Rectal smooth muscle tissue (tissue), 1 donor: ENCODE measurements around the gene ANKRD17.
"Not testable (repeated sequence)": the region's sequence is repeated elsewhere in the genome, so short reads cannot be mapped to it uniquely, and the experiment has no call there.

ENCODE experiments used
- H3K27ac ChIP-seq: one replicate; pipeline ENCODE4 v1.7.0; 2013; ENCODE audit warnings: low read depth, low read length, inconsistent platforms
- H3K27me3 ChIP-seq: one replicate; pipeline ENCODE4 v1.7.0; 2013; ENCODE audit warnings: low read length; ENCODE audit not compliant: control insufficient read depth, insufficient read depth
- H3K36me3 ChIP-seq: one replicate; pipeline ENCODE4 v1.7.0; 2013; ENCODE audit warnings: low read length; ENCODE audit not compliant: control insufficient read depth, insufficient read depth
- H3K4me1 ChIP-seq: one replicate; pipeline ENCODE4 v1.7.0; 2013; ENCODE audit warnings: low read length; ENCODE audit not compliant: control insufficient read depth, insufficient read depth
- H3K4me3 ChIP-seq: one replicate; pipeline ENCODE4 v1.7.0; 2013; ENCODE audit warnings: low read length
- H3K9ac ChIP-seq: one replicate; pipeline ENCODE4 v1.7.0; 2013; ENCODE audit warnings: low read length

Gene ANKRD17

GRCh38 chr4:73258686-73259570, at the start of gene ANKRD17:
TSS of gene ANKRD17 (minus strand) at chr4:73258798. CDS start at chr4:73258668, 130 bp downstream.
- no peaks in the 10 kb centered on the region for H3K36me3 ChIP-seq
- H3K27me3 ChIP-seq: no peaks in the 10 kb centered on the region
- H3K4me3 ChIP-seq: peak within 1 kb of the TSS; percentile 97
- H3K27ac ChIP-seq: peak within 1 kb of the TSS; percentile 99
- H3K4me1 ChIP-seq: peaks cover 25% of the 10 kb centered on the region
- peak within 1 kb of the TSS; percentile 87 for H3K9ac ChIP-seq

- Histone ChIP-seq H3K36me3 (no peaks in the 10 kb centered on the region), H3K27ac (no peak overlapping the region)
These were observed 49.7 kb upstream of the ANKRD17 start for GRCh38 chr4:73308286-73308685.

GRCh38 chr4:73303711-73304110, 45.1 kb upstream of the ANKRD17 start:
- H3K36me3 ChIP-seq: no peaks in the 10 kb centered on the region
- no peak overlapping the region for H3K27ac ChIP-seq
- H3K27me3 ChIP-seq: no peaks in the 10 kb centered on the region
- no peak overlapping the region for H3K9ac ChIP-seq
- no peak overlapping the region for H3K4me3 ChIP-seq
- H3K4me1 ChIP-seq: no peaks in the 10 kb centered on the region

More at GRCh38 chr4:73308286-73308685, 49.7 kb upstream of the ANKRD17 start:
- Histone ChIP-seq H3K4me3 (no peak overlapping the region), H3K9ac (no peak overlapping the region), H3K4me1 (no peaks in the 10 kb centered on the region), H3K27me3 (no peaks in the 10 kb centered on the region)

- Histone ChIP-seq H3K4me1 (no peaks in the 10 kb centered on the region), H3K27me3 (no peaks in the 10 kb centered on the region), H3K27ac (no peak overlapping the region), H3K9ac (no peak overlapping the region), H3K36me3 (no peaks in the 10 kb centered on the region), H3K4me3 (no peak overlapping the region)
These were observed 41.1 kb upstream of the ANKRD17 start for GRCh38 chr4:73299548-73300280.

- H3K4me1 ChIP-seq, H3K36me3 ChIP-seq: not testable (repeated sequence)
These were observed 34.1 kb upstream of the ANKRD17 start for GRCh38 chr4:73292661-73293060.

GRCh38 chr4:73281982-73282381, 23.4 kb upstream of the ANKRD17 start:
- Histone ChIP-seq H3K27me3 (no peaks in the 10 kb centered on the region), H3K36me3 (no peaks in the 10 kb centered on the region), H3K9ac (no peak overlapping the region), H3K27ac (no peak overlapping the region), H3K4me1 (no peaks in the 10 kb centered on the region), H3K4me3 (no peak overlapping the region)

More at GRCh38 chr4:73292661-73293060, 34.1 kb upstream of the ANKRD17 start:
- H3K27ac ChIP-seq, H3K9ac ChIP-seq, H3K27me3 ChIP-seq, H3K4me3 ChIP-seq: not testable (repeated sequence)

- Histone ChIP-seq H3K4me1 (no peaks in the 10 kb centered on the region), H3K9ac (no peak overlapping the region), H3K27me3 (no peaks in the 10 kb centered on the region), H3K27ac (no peak overlapping the region), H3K36me3 (no peaks in the 10 kb centered on the region), H3K4me3 (no peak overlapping the region)
These were observed 22.8 kb upstream of the ANKRD17 start for GRCh38 chr4:73281396-73281795.

- H3K27ac ChIP-seq: no peak overlapping the region
- no peak overlapping the region for H3K4me3 ChIP-seq
- H3K4me1 ChIP-seq: no peaks in the 10 kb centered on the region
- no peaks in the 10 kb centered on the region for H3K27me3 ChIP-seq
- no peaks in the 10 kb centered on the region for H3K36me3 ChIP-seq
- no peak overlapping the region for H3K9ac ChIP-seq
These were observed 18.6 kb upstream of the ANKRD17 start for GRCh38 chr4:73277201-73277600.

- H3K36me3 ChIP-seq: no peaks in the 10 kb centered on the region
- no peaks in the 10 kb centered on the region for H3K4me1 ChIP-seq
- H3K27ac ChIP-seq: no peak overlapping the region
- no peak overlapping the region for H3K9ac ChIP-seq
- H3K27me3 ChIP-seq: no peaks in the 10 kb centered on the region
- no peak overlapping the region for H3K4me3 ChIP-seq
These were observed 16.7 kb upstream of the ANKRD17 start for GRCh38 chr4:73275318-73275654.

- Histone ChIP-seq H3K27ac (no peak overlapping the region), H3K4me3 (no peak overlapping the region), H3K36me3 (no peaks in the 10 kb centered on the region), H3K9ac (no peak overlapping the region), H3K4me1 (no peaks in the 10 kb centered on the region), H3K27me3 (no peaks in the 10 kb centered on the region)
These were observed 14.2 kb upstream of the ANKRD17 start for GRCh38 chr4:73272816-73273215.

- H3K4me3 ChIP-seq: no peak overlapping the region
- H3K36me3 ChIP-seq: no peaks in the 10 kb centered on the region
- H3K27me3 ChIP-seq: no peaks in the 10 kb centered on the region
- H3K4me1 ChIP-seq: no peaks in the 10 kb centered on the region
- H3K9ac ChIP-seq: no peak overlapping the region
- no peak overlapping the region for H3K27ac ChIP-seq
These were observed 8.5 kb upstream of the ANKRD17 start for GRCh38 chr4:73267050-73267449.

GRCh38 chr4:73259571-73260090, 1.0 kb upstream of the ANKRD17 start:
- Histone ChIP-seq H3K9ac (peak overlapping the region; percentile 87), H3K27me3 (no peaks in the 10 kb centered on the region), H3K36me3 (no peaks in the 10 kb centered on the region), H3K4me1 (peaks cover 25% of the 10 kb centered on the region), H3K4me3 (peak overlapping the region; percentile 97), H3K27ac (peak overlapping the region; percentile 99)
